ENCODE results near the gene CORO7. TPM values are rescaled to one million over a fixed set of nuclear protein-coding genes. Genes with fewer than 3 reads are reported as not detected.

The CORO7 gene
- total RNA-seq, 4 donors from 2014 or later, result 18.8 to 29.6 (median 25.7) TPM

DNA sequence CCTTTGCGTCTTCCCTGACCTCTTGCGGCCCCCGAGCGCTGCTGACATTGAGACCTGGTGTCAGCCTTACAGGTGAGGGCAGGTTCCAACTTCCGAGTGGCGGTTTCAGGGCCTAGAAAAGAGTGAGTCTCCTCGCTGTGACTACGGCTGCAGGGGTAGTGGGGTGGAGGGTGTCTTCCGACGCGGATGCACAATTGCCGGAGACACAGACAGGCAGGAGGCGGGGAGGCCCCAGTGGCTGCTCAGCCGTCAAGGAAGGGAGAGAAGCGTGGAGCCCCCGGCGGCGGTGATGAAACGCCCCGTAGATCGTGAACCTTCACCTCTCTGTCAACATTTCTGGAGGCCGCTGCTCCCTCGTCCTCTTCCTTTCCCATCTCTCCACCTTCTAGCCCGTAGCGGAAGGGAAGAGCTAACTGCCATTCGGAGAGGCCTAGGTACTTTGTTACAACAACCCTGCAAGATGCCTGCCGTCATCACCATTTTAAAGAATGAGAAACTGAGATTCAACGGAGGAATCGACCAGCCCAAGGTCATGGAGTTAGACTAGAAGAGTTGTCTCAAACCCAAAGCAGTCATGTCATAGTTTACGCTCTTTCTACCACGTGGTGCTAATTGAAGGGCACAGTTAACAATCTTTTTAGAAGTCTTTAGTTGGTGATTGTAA, 9.8 kb upstream of the CORO7 start:
- Histone ChIP-seq H3K9me3 (no peaks in the 10 kb centered on the region), H3K36me3 (no peaks in the 10 kb centered on the region), H3K4me1 (peaks cover 30% of the 10 kb centered on the region), H3K27me3 (no peaks in the 10 kb centered on the region), H3K27ac (peak overlapping the region; percentile 95), H3K4me3 (peak overlapping the region; percentile 88)
- TF ChIP-seq EP300 (IDR thresholded peaks at IDR 0.05), result no peak
- TF ChIP-seq, protein P1, sequence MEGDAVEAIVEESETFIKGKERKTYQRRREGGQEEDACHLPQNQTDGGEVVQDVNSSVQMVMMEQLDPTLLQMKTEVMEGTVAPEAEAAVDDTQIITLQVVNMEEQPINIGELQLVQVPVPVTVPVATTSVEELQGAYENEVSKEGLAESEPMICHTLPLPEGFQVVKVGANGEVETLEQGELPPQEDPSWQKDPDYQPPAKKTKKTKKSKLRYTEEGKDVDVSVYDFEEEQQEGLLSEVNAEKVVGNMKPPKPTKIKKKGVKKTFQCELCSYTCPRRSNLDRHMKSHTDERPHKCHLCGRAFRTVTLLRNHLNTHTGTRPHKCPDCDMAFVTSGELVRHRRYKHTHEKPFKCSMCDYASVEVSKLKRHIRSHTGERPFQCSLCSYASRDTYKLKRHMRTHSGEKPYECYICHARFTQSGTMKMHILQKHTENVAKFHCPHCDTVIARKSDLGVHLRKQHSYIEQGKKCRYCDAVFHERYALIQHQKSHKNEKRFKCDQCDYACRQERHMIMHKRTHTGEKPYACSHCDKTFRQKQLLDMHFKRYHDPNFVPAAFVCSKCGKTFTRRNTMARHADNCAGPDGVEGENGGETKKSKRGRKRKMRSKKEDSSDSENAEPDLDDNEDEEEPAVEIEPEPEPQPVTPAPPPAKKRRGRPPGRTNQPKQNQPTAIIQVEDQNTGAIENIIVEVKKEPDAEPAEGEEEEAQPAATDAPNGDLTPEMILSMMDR (IDR thresholded peaks at IDR 0.05), result no peak
- no peak for TF ChIP-seq POLR2AphosphoS5 (IDR thresholded peaks at IDR 0.05)
- TF ChIP-seq POLR2A (IDR thresholded peaks at IDR 0.05), result no peak
- no peak for DNase-seq (ENCODE audit: low spot score in 2 of 2)
- 5% methylated on average over 23 of the region's 31 CpGs for WGBS

DNA sequence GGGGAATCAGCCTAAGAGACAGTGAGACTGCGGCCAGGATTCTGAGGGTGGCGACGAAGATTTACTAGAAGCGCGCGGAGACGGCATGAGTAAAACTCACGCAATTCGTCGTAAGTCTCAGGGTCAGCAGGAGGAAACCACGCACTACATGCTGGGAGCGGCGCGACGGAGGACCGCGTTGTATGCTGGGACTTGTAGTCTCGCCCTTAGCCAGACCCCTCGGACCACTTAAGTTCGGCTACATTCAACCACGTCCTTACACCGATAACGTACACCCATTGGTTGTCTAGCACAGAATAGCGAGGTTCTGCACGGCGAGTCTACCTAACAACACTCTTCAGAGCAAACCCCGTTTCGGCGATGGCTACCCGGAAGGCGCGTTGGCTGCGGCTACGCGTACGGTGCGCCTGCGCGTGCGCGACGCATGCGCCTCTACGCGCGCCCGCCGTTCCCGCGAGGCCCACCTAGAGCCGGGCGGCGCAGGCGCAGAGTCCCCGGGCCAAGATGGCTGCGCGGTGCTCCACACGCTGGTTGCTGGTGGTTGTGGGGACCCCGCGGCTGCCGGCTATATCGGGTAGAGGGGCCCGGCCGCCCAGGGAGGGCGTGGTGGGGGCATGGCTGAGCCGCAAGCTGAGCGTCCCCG, 9.1 kb upstream of the CORO7 start, which contains the start of gene DNAJA3:
Gene DNAJA3 (plus strand): TSS at position 491 of the 643 bp plus-strand sequence. CDS start 14 bp downstream, at position 505.
- Histone ChIP-seq H3K36me3 (no peaks in the 10 kb centered on the region), H3K27me3 (no peaks in the 10 kb centered on the region), H3K9me3 (no peaks in the 10 kb centered on the region), H3K4me1 (peaks cover 30% of the 10 kb centered on the region), H3K27ac (peak within 1 kb of the TSS; percentile 95), H3K4me3 (peak within 1 kb of the TSS; percentile 88)
- TF ChIP-seq EP300 (IDR thresholded peaks at IDR 0.05) (no peak), POLR2AphosphoS5 (IDR thresholded peaks at IDR 0.05) (peak in 2 of 3 donors; percentile 82 to 85), POLR2A (IDR thresholded peaks at IDR 0.05) (peak; percentile 12 to 57)
- TF ChIP-seq, protein P1 (IDR thresholded peaks at IDR 0.05), result no peak
- peak; percentile 93 to 96 for DNase-seq (ENCODE audit: low spot score in 2 of 2)
- 0% methylated on average over 26 of the region's 68 CpGs for WGBS

DNA sequence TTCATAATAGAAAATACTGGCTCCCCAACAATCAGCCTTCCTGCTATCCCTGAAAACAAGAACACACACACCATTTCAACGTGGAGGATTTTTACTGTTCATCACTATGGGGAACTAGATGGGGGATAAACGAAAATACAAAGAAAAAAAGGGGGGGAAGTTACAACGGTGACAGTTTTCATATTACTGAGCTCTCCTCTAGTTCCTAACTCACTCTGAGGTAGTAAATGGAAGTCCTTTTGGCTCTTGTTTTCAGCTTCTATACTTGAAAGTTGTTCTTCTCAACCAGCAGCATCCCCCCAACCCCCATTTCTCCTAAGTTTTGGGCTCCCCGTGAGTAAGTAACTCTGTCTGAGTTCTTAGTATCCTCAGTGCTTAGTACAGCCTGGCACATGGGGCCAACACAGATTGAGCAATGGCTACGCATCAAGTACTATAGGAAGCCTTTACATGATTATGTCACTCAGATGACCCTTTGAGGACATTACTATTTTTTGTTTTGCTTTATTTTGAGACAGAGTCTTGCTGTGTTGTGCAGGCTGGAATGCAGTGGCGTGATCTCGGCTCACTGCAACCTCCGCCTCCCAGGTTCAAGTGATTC, 4.2 kb upstream of the CORO7 start:
- 80% methylated on average over 8 of the region's 8 CpGs for WGBS
- no peak for TF ChIP-seq EP300 (IDR thresholded peaks at IDR 0.05)
- TF ChIP-seq POLR2AphosphoS5 (IDR thresholded peaks at IDR 0.05), result no peak
- TF ChIP-seq POLR2A (IDR thresholded peaks at IDR 0.05), result no peak
- TF ChIP-seq, protein P1 (IDR thresholded peaks at IDR 0.05), result no peak

DNA sequence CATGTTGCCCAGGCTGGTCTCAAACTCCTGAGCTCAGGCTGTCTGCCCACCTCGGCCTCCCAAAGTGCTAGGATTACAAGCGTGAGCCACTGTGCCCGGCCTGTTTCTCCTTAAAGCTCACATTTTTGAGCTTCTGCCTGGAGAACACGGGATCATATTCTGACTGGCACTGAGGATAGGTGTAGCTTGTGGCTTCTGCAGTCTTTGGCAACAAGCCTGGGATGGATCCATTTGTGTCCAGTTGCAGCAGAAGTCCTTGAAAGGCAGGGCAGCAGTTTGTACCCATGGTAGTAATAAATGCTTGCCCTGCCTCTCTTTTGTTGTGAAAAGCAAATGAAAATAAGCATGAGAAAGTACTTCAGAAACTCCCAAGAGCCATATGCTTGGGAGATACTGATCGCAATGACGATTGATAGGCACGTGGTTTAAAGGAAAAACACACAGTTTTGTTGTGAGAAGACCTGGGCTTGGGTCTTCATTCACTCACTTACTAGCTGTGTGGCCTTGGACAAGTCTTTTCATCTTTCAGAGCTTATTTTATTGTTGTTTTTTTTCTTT, 3.1 kb upstream of the CORO7 start:
- DNase-seq (ENCODE audit: low spot score in 2 of 2), result no peak
- Histone ChIP-seq H3K4me3 (no peak overlapping the region), H3K36me3 (no peaks in the 10 kb centered on the region), H3K9me3 (no peaks in the 10 kb centered on the region), H3K27ac (no peak overlapping the region), H3K4me1 (peaks cover 27% of the 10 kb centered on the region), H3K27me3 (no peaks in the 10 kb centered on the region)
- no peak for TF ChIP-seq POLR2A (IDR thresholded peaks at IDR 0.05)
- no peak for TF ChIP-seq POLR2AphosphoS5 (IDR thresholded peaks at IDR 0.05)
- TF ChIP-seq, protein P1 (IDR thresholded peaks at IDR 0.05), result no peak
- WGBS, result 87% methylated on average over 6 of the region's 7 CpGs

More for the DNA sequence above, 4.2 kb upstream of the CORO7 start:
- Histone ChIP-seq H3K4me1 (peaks cover 20% of the 10 kb centered on the region), H3K4me3 (no peak overlapping the region), H3K9me3 (no peaks in the 10 kb centered on the region), H3K27me3 (no peaks in the 10 kb centered on the region), H3K36me3 (no peaks in the 10 kb centered on the region), H3K27ac (no peak overlapping the region)
- no peak for DNase-seq (ENCODE audit: low spot score in 2 of 2)

All from suprapubic skin (tissue), 4 donors.